Measurements from ENCODE around the gene PLXNA4. TPM values are rescaled to one million over a fixed set of nuclear protein-coding genes. Genes with fewer than 3 reads are reported as not detected.

Gene PLXNA4
- total and polyA plus RNA-seq, 3 experiments from 2014 or later: 0.02 to 0.05 TPM; not detected in 1

- Mint-ChIP-seq H3K27me3 (peaks cover 0 to 2% of the 10 kb centered on the region in 2 donors), H3K4me3 (peak overlapping the region in 5 of 7 donors; percentile 1 to 63 (median 44)), H3K4me1 (peaks cover 70 to 76% (median 72%) of the 10 kb centered on the region in 3 donors), H3K36me3 (no peaks in the 10 kb centered on the region), H3K9me3 (no peaks in the 10 kb centered on the region), H3K27ac (peak overlapping the region; percentile 31 to 95 (median 86))
- H3K27ac ChIP-seq (ENCODE audit: low read depth, low read length): no peak overlapping the region
- no peak overlapping the region for H3K4me3 ChIP-seq (ENCODE audit: low read length)
- H3K27me3 ChIP-seq (ENCODE audit: insufficient read depth, low read length, poor library complexity, severe bottlenecking): no peaks in the 10 kb centered on the region
- ChIA-PET POLR2A (interaction anchor here (1.3 kb wide), 1 partner anchor 21 kb away, joined by 3 read pairs; no protein-coding TSS in a partner anchor), CTCF (interaction anchor here (0.9 to 2.7 kb wide), 2 partner anchors 36 to 53 kb away, joined by 3 to 9 read pairs; no protein-coding TSS in a partner anchor)
- no peaks in the 10 kb centered on the region for H3K36me3 ChIP-seq (ENCODE audit: insufficient read depth, low read length)
- no peaks in the 10 kb centered on the region for H3K9me3 ChIP-seq (ENCODE audit: low read length)
- no peak for DNase-seq
- H3K4me1 ChIP-seq (ENCODE audit: insufficient read depth, low read length): peaks cover 59% of the 10 kb centered on the region
Observed at GRCh38 chr7:132430041-132430855, 146.0 kb downstream of the PLXNA4 start.

- Mint-ChIP-seq H3K36me3 (no peaks in the 10 kb centered on the region), H3K4me1 (peaks cover 60 to 65% (median 61%) of the 10 kb centered on the region in 3 donors), H3K4me3 (no peak overlapping the region), H3K27ac (peak overlapping the region in 1 of 8 donors; percentile 59), H3K27me3 (peaks cover 0 to 2% of the 10 kb centered on the region in 2 donors), H3K9me3 (no peaks in the 10 kb centered on the region)
- ChIA-PET CTCF (no interaction called here), POLR2A (no interaction called here)
- peaks cover 48% of the 10 kb centered on the region for H3K4me1 ChIP-seq (ENCODE audit: insufficient read depth, low read length)
- DNase-seq: no peak
- H3K27me3 ChIP-seq (ENCODE audit: insufficient read depth, low read length, poor library complexity, severe bottlenecking): no peaks in the 10 kb centered on the region
- H3K27ac ChIP-seq (ENCODE audit: low read depth, low read length): no peak overlapping the region
- H3K9me3 ChIP-seq (ENCODE audit: low read length): no peaks in the 10 kb centered on the region
- no peaks in the 10 kb centered on the region for H3K36me3 ChIP-seq (ENCODE audit: insufficient read depth, low read length)
- H3K4me3 ChIP-seq (ENCODE audit: low read length): no peak overlapping the region
Observed at GRCh38 chr7:132429181-132429580, 147.1 kb downstream of the PLXNA4 start.

GRCh38 chr7:132428247-132428919 lies 147.9 kb downstream of the PLXNA4 start:
- H3K4me1 Mint-ChIP-seq: peaks cover 52 to 57% (median 53%) of the 10 kb centered on the region in 3 donors
- CTCF ChIA-PET: no interaction called here
- no peaks in the 10 kb centered on the region for H3K9me3 ChIP-seq (ENCODE audit: low read length)
- no peak overlapping the region for H3K4me3 Mint-ChIP-seq
- H3K4me3 ChIP-seq (ENCODE audit: low read length): no peak overlapping the region
- H3K9me3 Mint-ChIP-seq: no peaks in the 10 kb centered on the region
- DNase-seq: no peak
- H3K36me3 Mint-ChIP-seq: no peaks in the 10 kb centered on the region
- H3K27ac Mint-ChIP-seq: peak overlapping the region in 4 of 8 donors; percentile 44 to 64 (median 59)
- no peak overlapping the region for H3K27ac ChIP-seq (ENCODE audit: low read depth, low read length)
- POLR2A ChIA-PET: no interaction called here
- H3K27me3 Mint-ChIP-seq: peaks cover 0 to 5% of the 10 kb centered on the region in 2 donors
- H3K36me3 ChIP-seq (ENCODE audit: insufficient read depth, low read length): no peaks in the 10 kb centered on the region
- no peaks in the 10 kb centered on the region for H3K27me3 ChIP-seq (ENCODE audit: insufficient read depth, low read length, poor library complexity, severe bottlenecking)
- H3K4me1 ChIP-seq (ENCODE audit: insufficient read depth, low read length): peaks cover 40% of the 10 kb centered on the region

GRCh38 chr7:132425942-132426341 lies 150.3 kb downstream of the PLXNA4 start:
- Histone ChIP-seq H3K27me3 (ENCODE audit: insufficient read depth, low read length, poor library complexity, severe bottlenecking) (no peaks in the 10 kb centered on the region), H3K27ac (ENCODE audit: low read depth, low read length) (no peak overlapping the region), H3K4me1 (ENCODE audit: insufficient read depth, low read length) (peaks cover 16% of the 10 kb centered on the region), H3K9me3 (ENCODE audit: low read length) (no peaks in the 10 kb centered on the region), H3K36me3 (ENCODE audit: insufficient read depth, low read length) (no peaks in the 10 kb centered on the region), H3K4me3 (ENCODE audit: low read length) (no peak overlapping the region)
- Mint-ChIP-seq H3K4me1 (peaks cover 27 to 33% (median 29%) of the 10 kb centered on the region in 3 donors), H3K27me3 (peaks cover 0 to 5% of the 10 kb centered on the region in 2 donors), H3K36me3 (peaks cover 0 to 5% (median 0%) of the 10 kb centered on the region in 3 donors), H3K27ac (peak overlapping the region in 2 of 8 donors; percentile 58 to 81), H3K9me3 (peaks cover 0 to 5% (median 1%) of the 10 kb centered on the region in 5 donors), H3K4me3 (no peak overlapping the region)
- DNase-seq: no peak
- ChIA-PET CTCF (interaction anchor here (0.8 kb wide), 1 partner anchor 10 kb away, joined by 3 read pairs; no protein-coding TSS in a partner anchor), POLR2A (no interaction called here)

- Histone ChIP-seq H3K27me3 (ENCODE audit: insufficient read depth, low read length, poor library complexity, severe bottlenecking) (no peaks in the 10 kb centered on the region), H3K27ac (ENCODE audit: low read depth, low read length) (no peak overlapping the region), H3K9me3 (ENCODE audit: low read length) (no peaks in the 10 kb centered on the region), H3K36me3 (ENCODE audit: insufficient read depth, low read length) (no peaks in the 10 kb centered on the region), H3K4me1 (ENCODE audit: insufficient read depth, low read length) (peaks cover 7% of the 10 kb centered on the region), H3K4me3 (ENCODE audit: low read length) (no peak overlapping the region)
- Mint-ChIP-seq H3K27me3 (peaks cover 0 to 5% of the 10 kb centered on the region in 2 donors), H3K36me3 (peaks cover 0 to 9% (median 0%) of the 10 kb centered on the region in 3 donors), H3K9me3 (peaks cover 2 to 8% (median 4%) of the 10 kb centered on the region in 5 donors), H3K4me3 (no peak overlapping the region), H3K27ac (peak overlapping the region in 2 of 8 donors; percentile 23 to 88), H3K4me1 (peaks cover 19 to 24% (median 20%) of the 10 kb centered on the region in 3 donors)
- CTCF ChIA-PET: interaction anchor here (1.1 kb wide), 1 partner anchor 11 kb away, joined by 3 read pairs; no protein-coding TSS in a partner anchor
- no peak for DNase-seq
- POLR2A ChIA-PET: no interaction called here
Observed at GRCh38 chr7:132424821-132425724, 151.2 kb downstream of the PLXNA4 start.

GRCh38 chr7:132424277-132424676 lies 152.0 kb downstream of the PLXNA4 start:
- no peaks in the 10 kb centered on the region for H3K4me1 ChIP-seq (ENCODE audit: insufficient read depth, low read length)
- H3K9me3 ChIP-seq (ENCODE audit: low read length): no peaks in the 10 kb centered on the region
- H3K36me3 Mint-ChIP-seq: peaks cover 0 to 9% (median 0%) of the 10 kb centered on the region in 3 donors
- DNase-seq: no peak
- CTCF ChIA-PET: no interaction called here
- no peaks in the 10 kb centered on the region for H3K36me3 ChIP-seq (ENCODE audit: insufficient read depth, low read length)
- peaks cover 2 to 8% (median 4%) of the 10 kb centered on the region in 5 donors for H3K9me3 Mint-ChIP-seq
- no peaks in the 10 kb centered on the region for H3K27me3 ChIP-seq (ENCODE audit: insufficient read depth, low read length, poor library complexity, severe bottlenecking)
- no peak overlapping the region for H3K4me3 ChIP-seq (ENCODE audit: low read length)
- H3K4me1 Mint-ChIP-seq: peaks cover 11 to 19% (median 12%) of the 10 kb centered on the region in 3 donors
- H3K27me3 Mint-ChIP-seq: peaks cover 0 to 5% of the 10 kb centered on the region in 2 donors
- no peak overlapping the region for H3K27ac Mint-ChIP-seq
- H3K27ac ChIP-seq (ENCODE audit: low read depth, low read length): no peak overlapping the region
- H3K4me3 Mint-ChIP-seq: no peak overlapping the region
- POLR2A ChIA-PET: no interaction called here

- Mint-ChIP-seq H3K9me3 (peaks cover 2 to 8% (median 4%) of the 10 kb centered on the region in 5 donors), H3K36me3 (peaks cover 0 to 9% (median 0%) of the 10 kb centered on the region in 3 donors), H3K4me1 (peaks cover 7 to 14% (median 9%) of the 10 kb centered on the region in 3 donors), H3K27me3 (peaks cover 0 to 5% of the 10 kb centered on the region in 2 donors), H3K27ac (no peak overlapping the region), H3K4me3 (no peak overlapping the region)
- Histone ChIP-seq H3K4me1 (ENCODE audit: insufficient read depth, low read length) (no peaks in the 10 kb centered on the region), H3K9me3 (ENCODE audit: low read length) (no peaks in the 10 kb centered on the region), H3K36me3 (ENCODE audit: insufficient read depth, low read length) (no peaks in the 10 kb centered on the region), H3K27me3 (ENCODE audit: insufficient read depth, low read length, poor library complexity, severe bottlenecking) (no peaks in the 10 kb centered on the region), H3K4me3 (ENCODE audit: low read length) (no peak overlapping the region), H3K27ac (ENCODE audit: low read depth, low read length) (no peak overlapping the region)
- POLR2A ChIA-PET: no interaction called here
- CTCF ChIA-PET: no interaction called here
- no peak for DNase-seq
Observed at GRCh38 chr7:132423594-132424200, 152.6 kb downstream of the PLXNA4 start.

All from CD8-positive, alpha-beta memory T cell (primary cell).